Prostate gland (tissue), 2 donors: ENCODE measurements around the gene RAD1.

ENCODE experiments used
- POLR2A ChIP-seq: fragments of 450-650 bp; IDR thresholded peaks from one replicate; pipeline ENCODE4 v1.6.1; 2016; ENCODE audit warnings: antibody characterized with exemption, mild to moderate bottlenecking
- POLR2AphosphoS5 ChIP-seq: sonication (generic); formaldehyde crosslinking; IDR thresholded peaks from one replicate; pipeline ENCODE4 v1.6.1; 2017; ENCODE audit warnings: antibody characterized with exemption
- TF ChIP-seq, protein P1 (sequence below), 4 experiments: fragments of 200-600 bp in 2 of 4; fragments of 450-650 bp in 2 of 4; sonication (generic) in 2 of 4; IDR thresholded peaks; 1 replicate in 3 of 4; 2 replicates in 1 of 4; pipeline ENCODE4 v1.5.1; 2016 to 2019; ENCODE audit warnings: antibody characterized with exemption in 4 of 4, mild to moderate bottlenecking in 2 of 4, moderate library complexity in 2 of 4

DNA sequence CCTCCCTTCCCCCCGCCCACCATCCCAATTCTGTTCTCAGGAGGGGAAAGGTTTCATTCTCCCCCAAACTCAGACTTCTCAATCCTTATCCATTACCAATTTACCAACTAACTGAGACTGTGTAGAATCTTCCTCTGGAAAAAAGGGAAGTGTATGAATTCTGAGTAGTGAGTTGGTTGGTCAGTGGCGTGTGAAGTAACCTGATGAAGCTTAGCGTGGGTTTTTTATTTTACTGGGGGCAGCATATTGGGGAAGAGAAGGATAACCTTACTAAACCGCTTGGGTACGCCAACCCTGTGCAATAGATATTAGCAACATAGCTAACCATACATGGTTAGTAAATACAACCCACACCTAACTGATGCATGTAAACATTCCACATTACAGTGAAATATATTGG lies 13.0 kb upstream of the RAD1 start:
- TF ChIP-seq, protein P1, sequence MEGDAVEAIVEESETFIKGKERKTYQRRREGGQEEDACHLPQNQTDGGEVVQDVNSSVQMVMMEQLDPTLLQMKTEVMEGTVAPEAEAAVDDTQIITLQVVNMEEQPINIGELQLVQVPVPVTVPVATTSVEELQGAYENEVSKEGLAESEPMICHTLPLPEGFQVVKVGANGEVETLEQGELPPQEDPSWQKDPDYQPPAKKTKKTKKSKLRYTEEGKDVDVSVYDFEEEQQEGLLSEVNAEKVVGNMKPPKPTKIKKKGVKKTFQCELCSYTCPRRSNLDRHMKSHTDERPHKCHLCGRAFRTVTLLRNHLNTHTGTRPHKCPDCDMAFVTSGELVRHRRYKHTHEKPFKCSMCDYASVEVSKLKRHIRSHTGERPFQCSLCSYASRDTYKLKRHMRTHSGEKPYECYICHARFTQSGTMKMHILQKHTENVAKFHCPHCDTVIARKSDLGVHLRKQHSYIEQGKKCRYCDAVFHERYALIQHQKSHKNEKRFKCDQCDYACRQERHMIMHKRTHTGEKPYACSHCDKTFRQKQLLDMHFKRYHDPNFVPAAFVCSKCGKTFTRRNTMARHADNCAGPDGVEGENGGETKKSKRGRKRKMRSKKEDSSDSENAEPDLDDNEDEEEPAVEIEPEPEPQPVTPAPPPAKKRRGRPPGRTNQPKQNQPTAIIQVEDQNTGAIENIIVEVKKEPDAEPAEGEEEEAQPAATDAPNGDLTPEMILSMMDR (IDR thresholded peaks at IDR 0.05) = no peak
- no peak for TF ChIP-seq POLR2A
- no peak for TF ChIP-seq POLR2AphosphoS5
